Spleen (tissue), 7 donors: ENCODE measurements around the gene MED9.

Experiments
- POLR2A ChIP-seq, 3 donors: fragments of 450-650 bp; IDR thresholded peaks; one replicate each; pipeline ENCODE4 v1.5.1; 2017; ENCODE audit warnings: antibody characterized with exemption in 3 of 3, mild to moderate bottlenecking in 1 of 3
- POLR2AphosphoS5 ChIP-seq, 3 donors: sonication (generic); formaldehyde crosslinking; IDR thresholded peaks; one replicate each; pipeline ENCODE4 v1.5.1; 2017; ENCODE audit warnings: antibody characterized with exemption in 3 of 3
- TF ChIP-seq, protein P1 (sequence below), 11 experiments: fragments of 200-600 bp in 7 of 11; fragments of 450-650 bp in 4 of 11; sonication (generic) in 4 of 11; IDR thresholded peaks in 8 of 11; conservative IDR thresholded peaks in 3 of 11; 1 replicate in 7 of 11; 2 replicates in 4 of 11; pipeline versions ENCODE4 v1.4.0 to v1.8.0; 2016 to 2021; ENCODE audit warnings: antibody characterized with exemption in 11 of 11, inconsistent platforms in 4 of 11, mild to moderate bottlenecking in 1 of 11
- donor health status: DM: no; HTN: no; CAD: no; lungs with moderate emphysema.
- donor health status: DM: no; HTN: no; CAD: no.
- donor health status: DM: no; HTN: no; CAD: no.

GRCh38 chr17:17526369-17526768 is 49.6 kb downstream of the MED9 start:
- TF ChIP-seq, protein P1, sequence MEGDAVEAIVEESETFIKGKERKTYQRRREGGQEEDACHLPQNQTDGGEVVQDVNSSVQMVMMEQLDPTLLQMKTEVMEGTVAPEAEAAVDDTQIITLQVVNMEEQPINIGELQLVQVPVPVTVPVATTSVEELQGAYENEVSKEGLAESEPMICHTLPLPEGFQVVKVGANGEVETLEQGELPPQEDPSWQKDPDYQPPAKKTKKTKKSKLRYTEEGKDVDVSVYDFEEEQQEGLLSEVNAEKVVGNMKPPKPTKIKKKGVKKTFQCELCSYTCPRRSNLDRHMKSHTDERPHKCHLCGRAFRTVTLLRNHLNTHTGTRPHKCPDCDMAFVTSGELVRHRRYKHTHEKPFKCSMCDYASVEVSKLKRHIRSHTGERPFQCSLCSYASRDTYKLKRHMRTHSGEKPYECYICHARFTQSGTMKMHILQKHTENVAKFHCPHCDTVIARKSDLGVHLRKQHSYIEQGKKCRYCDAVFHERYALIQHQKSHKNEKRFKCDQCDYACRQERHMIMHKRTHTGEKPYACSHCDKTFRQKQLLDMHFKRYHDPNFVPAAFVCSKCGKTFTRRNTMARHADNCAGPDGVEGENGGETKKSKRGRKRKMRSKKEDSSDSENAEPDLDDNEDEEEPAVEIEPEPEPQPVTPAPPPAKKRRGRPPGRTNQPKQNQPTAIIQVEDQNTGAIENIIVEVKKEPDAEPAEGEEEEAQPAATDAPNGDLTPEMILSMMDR (IDR thresholded peaks at IDR 0.05 in 8 of 11, conservative IDR thresholded peaks at IDR 0.05 in 3 of 11) = no peak
- TF ChIP-seq POLR2A (IDR thresholded peaks at IDR 0.05) (no peak), POLR2AphosphoS5 (IDR thresholded peaks at IDR 0.05) (no peak)
